SU-DHL-6 (cell line): ENCODE measurements around the gene SCML2.

Source experiments
- H2AFZ ChIP-seq: fragments of 200-600 bp; sonication (generic); 2 replicates; pipeline ENCODE4 v1.6.1; 2014; ENCODE audit warnings: low read depth, mild to moderate bottlenecking, moderate library complexity, mixed read lengths, antibody characterized with exemption, low read length; ENCODE audit not compliant: severe bottlenecking
- H3F3A ChIP-seq: fragments of 200-600 bp; shearing (Covaris generic); 2 replicates; pipeline ENCODE4 v1.6.0; 2016; ENCODE audit warnings: antibody characterized with exemption, mild to moderate bottlenecking; ENCODE audit not compliant: insufficient read depth
- H3K27ac ChIP-seq: fragments of 200-600 bp; sonication (generic); 2 replicates; pipeline ENCODE4 v1.5.1; 2016; ENCODE audit warnings: low read depth, mild to moderate bottlenecking, low read length, moderate library complexity, mixed read lengths
- H3K27me3 ChIP-seq: fragments of 200-600 bp; sonication (generic), shearing (Covaris generic); 2 replicates; pipeline ENCODE4 v1.6.0; 2014; ENCODE audit warnings: mild to moderate bottlenecking, low read length
- H3K36me3 ChIP-seq: fragments of 200-600 bp; sonication (generic); 2 replicates; pipeline ENCODE4 v1.6.1; 2014; ENCODE audit warnings: mild to moderate bottlenecking, low read length, mixed read lengths
- H3K4me2 ChIP-seq: fragments of 300-600, 200-600 bp; shearing (Covaris generic), sonication (generic); 2 replicates; pipeline ENCODE4 v1.6.0; 2014; ENCODE audit warnings: low read length, low read depth, mild to moderate bottlenecking; ENCODE audit not compliant: poor library complexity, severe bottlenecking
- H3K4me3 ChIP-seq: fragments of 200-600 bp; sonication (generic); 2 replicates; pipeline ENCODE4 v1.5.1; 2014; ENCODE audit warnings: antibody characterized with exemption, low read length, mild to moderate bottlenecking, mixed read lengths; ENCODE audit not compliant: insufficient read depth, poor library complexity, severe bottlenecking
- H3K79me2 ChIP-seq: fragments of 200-600 bp; sonication (generic); 2 replicates; pipeline ENCODE4 v1.6.1; 2014; ENCODE audit warnings: mild to moderate bottlenecking, low read length, moderate library complexity; ENCODE audit not compliant: insufficient read depth
- H3K9ac ChIP-seq: fragments of 200-600 bp; sonication (generic); 2 replicates; pipeline ENCODE4 v1.7.0; 2014; ENCODE audit warnings: mild to moderate bottlenecking, low read length
- H3K9me2 ChIP-seq: fragments of 200-600 bp; sonication (generic); replicated peaks from 2 replicates; pipeline ENCODE4 v1.6.1; 2014; ENCODE audit warnings: low read length; ENCODE audit not compliant: insufficient read depth
- H3K9me3 ChIP-seq: fragments of 200-600 bp; sonication (generic); 2 replicates; pipeline ENCODE4 v1.6.1; 2014; ENCODE audit warnings: low read length, mixed read lengths; ENCODE audit not compliant: insufficient read depth
- H4K20me1 ChIP-seq: fragments of 200-600 bp; sonication (generic); 2 replicates; pipeline ENCODE4 v1.6.1; 2014; ENCODE audit warnings: low read depth, mild to moderate bottlenecking, antibody characterized with exemption, low read length, moderate library complexity, mixed read lengths
- CTCF ChIP-seq: fragments of 200-600 bp; sonication (generic); IDR thresholded peaks from one replicate; pipeline ENCODE4 v1.5.1; 2017; ENCODE audit warnings: antibody characterized with exemption, mild to moderate bottlenecking, low read length, moderate library complexity; ENCODE audit not compliant: insufficient read depth, poor library complexity, severe bottlenecking
- EZH2phosphoT487 ChIP-seq: fragments of 200-600 bp; sonication (generic), shearing (Covaris generic); conservative IDR thresholded peaks from 2 replicates; pipeline ENCODE4 v1.6.1; 2018; ENCODE audit warnings: mild to moderate bottlenecking, antibody characterized with exemption, low read length, moderate library complexity, mixed read lengths

The SCML2 gene

GRCh38 chrX:18203631-18204030 is 150.9 kb downstream of the SCML2 start:
- H4K20me1 ChIP-seq = no peaks in the 10 kb centered on the region
- no peaks in the 10 kb centered on the region for H3K79me2 ChIP-seq
- no peak overlapping the region for H3K4me2 ChIP-seq
- no peak overlapping the region for H2AFZ ChIP-seq
- H3K9me3 ChIP-seq = no peaks in the 10 kb centered on the region
- no peak overlapping the region for H3K9ac ChIP-seq
- H3K9me2 ChIP-seq = no peaks in the 10 kb centered on the region
- no peaks in the 10 kb centered on the region for H3K27me3 ChIP-seq
- no peak overlapping the region for H3K27ac ChIP-seq
- H3K4me3 ChIP-seq = no peak overlapping the region
- H3F3A ChIP-seq = no peaks in the 10 kb centered on the region
- TF ChIP-seq EZH2phosphoT487 (no peak), CTCF (no peak)
- no peaks in the 10 kb centered on the region for H3K36me3 ChIP-seq

- Histone ChIP-seq H3K36me3 (no peaks in the 10 kb centered on the region), H3K9me2 (no peaks in the 10 kb centered on the region), H3K79me2 (no peaks in the 10 kb centered on the region), H3K27me3 (no peaks in the 10 kb centered on the region), H3K27ac (no peak overlapping the region), H3K4me3 (no peak overlapping the region), H3F3A (no peaks in the 10 kb centered on the region), H3K9me3 (no peaks in the 10 kb centered on the region), H2AFZ (no peak overlapping the region), H4K20me1 (no peaks in the 10 kb centered on the region), H3K9ac (no peak overlapping the region), H3K4me2 (no peak overlapping the region)
- no peak for TF ChIP-seq EZH2phosphoT487
- TF ChIP-seq CTCF = no peak
Measured at GRCh38 chrX:18194688-18195087, 159.8 kb downstream of the SCML2 start.
